HepG2 (cell line): ENCODE measurements around the gene ZNF391. TPM values are rescaled to one million over a fixed set of nuclear protein-coding genes. Genes with fewer than 3 reads are reported as not detected.

Experiments
- ATAC-seq: fragments of 200-7000 bp; cut with Tn5 transposase; 3 replicates; pipeline ENCODE4 v1.9.1; 2020; ENCODE audit warnings: mild to moderate bottlenecking, moderate library complexity
- BruUV-seq: library from RNA; stranded (reverse); fragments of 400-500 nt; replicated peaks from 2 replicates; lab custom pipeline; 2021; lab: Mats Ljungman, UMichigan
- CTCF ChIA-PET: fragments of 300-600 bp; formaldehyde crosslinking; extraction: SDS; loops from one replicate; lab custom pipeline; 2021; ENCODE audit warnings: low total read pairs, inconsistent platforms, low intra/inter-chr PET ratio; lab: Yijun Ruan, JAX
- POLR2A ChIA-PET: fragments of 350-600 bp; sonication (Branson Sonifier 250); formaldehyde crosslinking; loops from one replicate; lab custom pipeline; 2020; ENCODE audit warnings: antibody characterized with exemption, inconsistent platforms; lab: Yijun Ruan, JAX
- DNase-seq: peaks from one replicate; pipeline ENCODE4 v3.0.0-alpha.2; 2015; ENCODE audit warnings: low spot score
- FAIRE-seq: peaks from 3 replicates; lab custom pipeline; 2011; peaks lifted over from hg19 to GRCh38; lab: Jason Lieb, UNC
- H2AFZ ChIP-seq: one replicate; pipeline ENCODE4 v1.6.1; 2011; ENCODE audit warnings: low read length, inconsistent platforms
- H3K27ac ChIP-seq: fragments of 300-600 bp; 3 replicates; pipeline ENCODE4 v1.8.0; 2011; ENCODE audit warnings: mixed run types, mild to moderate bottlenecking, mixed read lengths, low read length, inconsistent platforms; ENCODE audit not compliant: insufficient read depth; ENCODE audit errors: extremely low read length
- H3K27me3 ChIP-seq, 2 experiments: fragments of 200-600 bp in 1 of 2; 2 replicates in 1 of 2; 3 replicates in 1 of 2; pipeline versions ENCODE4 v1.6.0 to v1.8.0; 2011; ENCODE audit warnings: low read length in 2 of 2, mild to moderate bottlenecking in 2 of 2, moderate library complexity in 2 of 2, inconsistent platforms in 1 of 2; ENCODE audit not compliant: insufficient read depth in 2 of 2, control insufficient read depth in 1 of 2
- H3K36me3 ChIP-seq, 2 experiments: fragments of 200-600 bp in 1 of 2; replicated peaks in 1 of 2; 2 replicates in 1 of 2; 3 replicates in 1 of 2; pipeline versions ENCODE4 v1.5.1 to v1.8.0; 2011; ENCODE audit warnings: low read length in 2 of 2, inconsistent platforms in 1 of 2; ENCODE audit not compliant: insufficient read depth in 2 of 2, control insufficient read depth in 1 of 2
- H3K4me1 ChIP-seq: 2 replicates; pipeline ENCODE4 v1.5.1; 2012; ENCODE audit warnings: low read length, inconsistent platforms; ENCODE audit not compliant: insufficient read depth
- H3K4me2 ChIP-seq: 2 replicates; pipeline ENCODE4 v1.6.0; 2011; ENCODE audit warnings: low read depth, low read length, inconsistent platforms
- H3K4me3 ChIP-seq, 3 experiments: fragments of 200-600 bp in 1 of 3; sonication (generic), shearing (Covaris generic) in 1 of 3; replicated peaks in 1 of 3; 2 replicates each; pipeline ENCODE4 v1.5.1; 2011 to 2016; ENCODE audit warnings: low read length in 3 of 3, inconsistent platforms in 2 of 3, low read depth in 2 of 3, mild to moderate bottlenecking in 2 of 3, control low read depth in 1 of 3, mixed read lengths in 1 of 3; ENCODE audit not compliant: insufficient read depth in 1 of 3
- H3K79me2 ChIP-seq: one replicate; pipeline ENCODE4 v1.6.1; 2011; ENCODE audit warnings: low read length, inconsistent platforms; ENCODE audit not compliant: insufficient read depth
- H3K9ac ChIP-seq: 2 replicates; pipeline ENCODE4 v1.6.0; 2011; ENCODE audit warnings: mild to moderate bottlenecking, low read depth, low read length, inconsistent platforms; ENCODE audit not compliant: insufficient read depth
- H3K9me3 ChIP-seq: 2 replicates; pipeline ENCODE4 v1.5.1; 2012; ENCODE audit warnings: mild to moderate bottlenecking, low read length
- H4K20me1 ChIP-seq: 2 replicates; pipeline ENCODE4 v1.6.0; 2011; ENCODE audit warnings: inconsistent platforms, mild to moderate bottlenecking, low read length, moderate library complexity; ENCODE audit not compliant: insufficient read depth
- ADNP ChIP-seq: sonication (generic); formaldehyde crosslinking; IDR thresholded peaks from 2 replicates; pipeline ENCODE4 v1.4.0; 2020; ENCODE audit warnings: missing genetic modification reagents
- HMG20B ChIP-seq: conservative IDR thresholded peaks from 2 replicates; pipeline ENCODE4 v1.6.1; 2016; ENCODE audit warnings: missing genetic modification reagents, missing compliant biosample characterization
- HNF1B ChIP-seq: sonication (generic); formaldehyde crosslinking; IDR thresholded peaks from 2 replicates; pipeline ENCODE4 v1.5.1; 2020; ENCODE audit warnings: mild to moderate bottlenecking, moderate library complexity, missing genetic modification reagents
- KDM5A ChIP-seq: fragments of 200-600 bp; sonication (generic); IDR thresholded peaks from 2 replicates; pipeline ENCODE4 v1.7.0; 2018; ENCODE audit warnings: antibody characterized with exemption, mild to moderate bottlenecking, low read length, borderline replicate concordance
- PHF21A ChIP-seq: sonication (generic); formaldehyde crosslinking; IDR thresholded peaks from 2 replicates; pipeline ENCODE4 v1.5.0; 2020; ENCODE audit warnings: mild to moderate bottlenecking, missing genetic modification reagents
- RBAK ChIP-seq: sonication (generic); formaldehyde crosslinking; IDR thresholded peaks from 2 replicates; pipeline ENCODE4 v1.5.1; 2020; ENCODE audit warnings: mild to moderate bottlenecking, missing genetic modification reagents
- SAP130 ChIP-seq: IDR thresholded peaks from 2 replicates; pipeline ENCODE4 v1.6.1; 2016; ENCODE audit warnings: low read depth
- ZC3H4 ChIP-seq: sonication (generic); formaldehyde crosslinking; IDR thresholded peaks from 2 replicates; pipeline ENCODE4 v1.4.0; 2020; ENCODE audit warnings: missing genetic modification reagents, borderline replicate concordance
- ZNF367 ChIP-seq: sonication (generic); formaldehyde crosslinking; IDR thresholded peaks from 2 replicates; pipeline ENCODE4 v1.4.0; 2020; ENCODE audit warnings: missing genetic modification reagents, borderline replicate concordance
- ZNF407 ChIP-seq: sonication (generic); formaldehyde crosslinking; IDR thresholded peaks from one replicate; pipeline ENCODE4 v1.5.1; 2020; ENCODE audit warnings: mild to moderate bottlenecking, missing genetic modification reagents; ENCODE audit errors: not compliant biosample characterization
- ZNF790 ChIP-seq: sonication (generic); formaldehyde crosslinking; IDR thresholded peaks from 2 replicates; pipeline ENCODE4 v1.8.0; 2022; ENCODE audit warnings: missing genetic modification reagents, mild to moderate bottlenecking, borderline replicate concordance
- WGBS: methylation state at CpG from one replicate; pipeline ENCODE4 v1.1.6; 2017; ENCODE audit warnings: low lambda C conversion rate; 5-methylcytosine and 5-hydroxymethylcytosine counted together
- in situ Hi-C: cut with HindIII; loops from 2 replicates; pipeline ENCODE4 v1.10.0; 2017; ENCODE audit warnings: low pct_unique_long_range_greater_than_20kb; ENCODE audit not compliant: extremely low pct_ligation_motif_present
- intact Hi-C: fragments of 100-400 bp; cut with micrococcal nuclease; formaldehyde crosslinking; loops from one replicate; pipeline ENCODE4 v1.10.0; 2022; ENCODE audit not compliant: unreplicated experiment
- polyA plus RNA-seq, 8 experiments: library from polyadenylated mRNA; depleted of rRNA in 3 of 8; stranded (reverse) in 7 of 8; unstranded in 1 of 8; fragments of >200 nt; fragmentation: Illumina TruSeq in 4 of 8; extraction: Trizol in 4 of 8; gene quantifications; 2 replicates each; pipeline versions ENCODE4 v1.2.1 to v1.2.3, GENCODE V29; 2011 to 2016; ENCODE audit warnings: low read depth in 4 of 8, missing spikeins in 1 of 8, mixed read lengths in 1 of 8; ENCODE audit not compliant: insufficient read depth in 1 of 8
- total RNA-seq, 5 experiments: library from RNA; depleted of rRNA; stranded (reverse); fragments of >200 nt; fragmentation: Illumina TruSeq; extraction: Trizol; gene quantifications; 2 replicates each; pipeline ENCODE4 v1.2.3, GENCODE V29; 2016; ENCODE audit warnings: low read depth in 1 of 5
- TF ChIP-seq, protein P1 (sequence below): sonication (generic); formaldehyde crosslinking; IDR thresholded peaks from 2 replicates; pipeline ENCODE4 v1.8.1; 2022; ENCODE audit warnings: mild to moderate bottlenecking, missing genetic modification reagents

ZNF391 gene
- total and polyA plus RNA-seq, 2 of the 13 experiments (the other 11 are each of a cell fraction or from before 2014, with no cell fraction given), result 0.78 to 1.7 TPM

DNA sequence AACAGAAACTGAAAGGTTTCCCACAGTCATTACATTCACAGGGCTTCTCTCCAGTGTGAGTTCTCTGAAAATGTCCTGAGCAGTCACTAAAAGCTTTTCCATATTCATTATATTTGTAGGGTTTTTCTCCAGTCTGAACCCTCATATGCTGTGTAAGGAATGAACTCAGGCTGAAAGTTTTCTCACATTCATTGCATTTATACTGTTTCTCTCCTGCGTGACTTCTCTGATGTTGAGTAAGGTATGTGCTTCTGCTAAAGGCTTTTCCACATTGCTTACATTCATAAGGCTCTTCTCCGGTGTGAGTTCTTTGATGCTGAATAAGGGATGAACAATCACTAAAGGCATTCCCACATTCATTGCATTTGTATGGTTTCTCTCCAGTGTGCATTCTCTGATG, 29.8 kb upstream of the ZNF391 start:
- Histone ChIP-seq H3K9me3 (peaks cover 45% of the 10 kb centered on the region), H3K79me2 (no peaks in the 10 kb centered on the region), H3K27ac (no peak overlapping the region), H3K36me3 (no peaks in the 10 kb centered on the region), H3K9ac (no peak overlapping the region), H3K4me3 (no peak overlapping the region), H3K27me3 (no peaks in the 10 kb centered on the region), H2AFZ (no peak overlapping the region), H4K20me1 (no peaks in the 10 kb centered on the region), H3K4me2 (no peak overlapping the region), H3K4me1 (no peaks in the 10 kb centered on the region)
- 34% methylated on average over 2 of the region's 2 CpGs for WGBS
- FAIRE-seq (no peak), ATAC-seq (no peak), DNase-seq (no peak)
- intact Hi-C loops (no loop called here), in situ Hi-C loops (no loop called here)
- POLR2A ChIA-PET, result no interaction called here
- CTCF ChIA-PET, result no interaction called here
- no TSS peak for BruUV-seq
- TF ChIP-seq, protein P1, sequence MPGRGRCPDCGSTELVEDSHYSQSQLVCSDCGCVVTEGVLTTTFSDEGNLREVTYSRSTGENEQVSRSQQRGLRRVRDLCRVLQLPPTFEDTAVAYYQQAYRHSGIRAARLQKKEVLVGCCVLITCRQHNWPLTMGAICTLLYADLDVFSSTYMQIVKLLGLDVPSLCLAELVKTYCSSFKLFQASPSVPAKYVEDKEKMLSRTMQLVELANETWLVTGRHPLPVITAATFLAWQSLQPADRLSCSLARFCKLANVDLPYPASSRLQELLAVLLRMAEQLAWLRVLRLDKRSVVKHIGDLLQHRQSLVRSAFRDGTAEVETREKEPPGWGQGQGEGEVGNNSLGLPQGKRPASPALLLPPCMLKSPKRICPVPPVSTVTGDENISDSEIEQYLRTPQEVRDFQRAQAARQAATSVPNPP (CRISPR knock-in tag), result no peak
- TF ChIP-seq RBAK (CRISPR knock-in tag) (no peak), PHF21A (no peak), ZNF790 (no peak), SAP130 (CRISPR knock-in tag) (no peak), HMG20B (CRISPR knock-in tag) (no peak), ZC3H4 (no peak), HNF1B (CRISPR knock-in tag) (no peak), ZNF367 (CRISPR knock-in tag) (no peak), ZNF407 (CRISPR knock-in tag) (no peak), KDM5A (no peak), ADNP (no peak)
